Measurements from ENCODE around the gene KCNK2. TPM values are rescaled to one million over a fixed set of nuclear protein-coding genes. Genes with fewer than 3 reads are reported as not detected.

Gene KCNK2
- total RNA-seq, 2 experiments from 2014 or later: not detected

DNA sequence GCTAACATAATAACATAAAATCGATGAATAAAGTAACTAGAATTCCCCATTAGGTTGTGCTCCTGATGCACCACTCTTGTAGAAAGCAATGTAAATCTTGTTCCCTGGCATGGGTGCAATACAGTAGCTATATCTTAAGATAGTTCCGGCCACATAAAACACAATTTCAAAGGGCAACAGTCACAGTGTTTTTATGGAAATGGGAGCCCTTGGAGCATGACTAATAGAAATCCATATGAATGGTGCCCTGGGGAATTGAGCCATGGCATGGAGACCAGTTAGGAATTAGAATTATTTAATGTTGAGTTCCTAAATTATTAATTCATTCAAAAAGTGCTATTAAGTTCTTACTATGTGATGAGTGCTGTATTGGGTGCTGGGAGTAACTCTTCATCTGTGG, 118.7 kb downstream of the KCNK2 start:
- no peaks in the 10 kb centered on the region for H3K4me1 ChIP-seq (ENCODE audit: insufficient read depth, low read length, poor library complexity, severe bottlenecking)
- BruUV-seq (replicated peaks): no TSS peak
- H3K36me3 ChIP-seq (ENCODE audit: insufficient read depth, low read length): no peaks in the 10 kb centered on the region
- no peaks in the 10 kb centered on the region for H3K79me2 ChIP-seq (ENCODE audit: insufficient read depth, low read depth, low read length)
- TF ChIP-seq EZH2phosphoT487 (IDR thresholded peaks at IDR 0.05; ENCODE audit: borderline replicate concordance, low read depth, low read length): no peak
- TF ChIP-seq, protein P1, sequence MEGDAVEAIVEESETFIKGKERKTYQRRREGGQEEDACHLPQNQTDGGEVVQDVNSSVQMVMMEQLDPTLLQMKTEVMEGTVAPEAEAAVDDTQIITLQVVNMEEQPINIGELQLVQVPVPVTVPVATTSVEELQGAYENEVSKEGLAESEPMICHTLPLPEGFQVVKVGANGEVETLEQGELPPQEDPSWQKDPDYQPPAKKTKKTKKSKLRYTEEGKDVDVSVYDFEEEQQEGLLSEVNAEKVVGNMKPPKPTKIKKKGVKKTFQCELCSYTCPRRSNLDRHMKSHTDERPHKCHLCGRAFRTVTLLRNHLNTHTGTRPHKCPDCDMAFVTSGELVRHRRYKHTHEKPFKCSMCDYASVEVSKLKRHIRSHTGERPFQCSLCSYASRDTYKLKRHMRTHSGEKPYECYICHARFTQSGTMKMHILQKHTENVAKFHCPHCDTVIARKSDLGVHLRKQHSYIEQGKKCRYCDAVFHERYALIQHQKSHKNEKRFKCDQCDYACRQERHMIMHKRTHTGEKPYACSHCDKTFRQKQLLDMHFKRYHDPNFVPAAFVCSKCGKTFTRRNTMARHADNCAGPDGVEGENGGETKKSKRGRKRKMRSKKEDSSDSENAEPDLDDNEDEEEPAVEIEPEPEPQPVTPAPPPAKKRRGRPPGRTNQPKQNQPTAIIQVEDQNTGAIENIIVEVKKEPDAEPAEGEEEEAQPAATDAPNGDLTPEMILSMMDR (conservative IDR thresholded peaks at IDR 0.05; ENCODE audit: low read length): no peak
- no peak overlapping the region for H3K4me2 ChIP-seq (ENCODE audit: low read length)
- CTCF ChIA-PET (ENCODE audit: unreplicated experiment): no interaction called here
- H4K20me1 ChIP-seq (ENCODE audit: insufficient read depth, low read length): no peaks in the 10 kb centered on the region
- no peak overlapping the region for H2AFZ ChIP-seq (ENCODE audit: low read length)
- no peaks in the 10 kb centered on the region for H3K9me2 ChIP-seq (ENCODE audit: insufficient read depth, low read length)
- H3K9me3 ChIP-seq (ENCODE audit: low read length): no peaks in the 10 kb centered on the region
- POLR2A ChIA-PET: no interaction called here
- H3K4me3 ChIP-seq (ENCODE audit: low read depth, low read length, poor library complexity, severe bottlenecking): no peak overlapping the region
- H3K27ac ChIP-seq (ENCODE audit: low read depth, low read length, poor library complexity, severe bottlenecking): no peak overlapping the region
- no peak for DNase-seq (ENCODE audit: low spot score)
- intact Hi-C loops (cut with micrococcal nuclease; ENCODE audit: unreplicated experiment): no loop called here

DNA sequence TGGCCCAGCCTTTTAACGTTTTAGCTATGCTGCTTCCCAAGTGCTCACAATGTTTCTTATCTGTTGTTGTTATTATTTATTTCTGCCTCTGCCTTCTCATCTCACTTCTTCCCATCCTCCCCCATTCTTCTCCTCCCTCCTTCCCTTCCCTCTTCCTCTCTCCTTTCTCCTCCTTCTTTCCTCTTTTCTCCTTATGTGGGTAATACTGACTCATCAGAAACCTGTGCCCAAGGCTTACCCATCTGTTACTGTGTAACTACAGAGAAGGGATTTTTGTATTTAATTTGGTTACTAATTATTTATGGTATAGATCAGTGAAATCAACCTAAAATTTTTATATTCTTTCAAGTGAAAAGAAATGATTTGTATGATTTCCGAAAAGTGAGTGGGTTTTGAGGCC, 120.3 kb downstream of the KCNK2 start:
- no peaks in the 10 kb centered on the region for H3K36me3 ChIP-seq (ENCODE audit: insufficient read depth, low read length)
- BruUV-seq (replicated peaks): no TSS peak
- POLR2A ChIA-PET: interaction anchor here (0.6 kb wide), 1 partner anchor 355 kb away, joined by 3 read pairs; no protein-coding TSS in a partner anchor
- no peaks in the 10 kb centered on the region for H3K4me1 ChIP-seq (ENCODE audit: insufficient read depth, low read length, poor library complexity, severe bottlenecking)
- CTCF ChIA-PET (ENCODE audit: unreplicated experiment): no interaction called here
- H3K9me3 ChIP-seq (ENCODE audit: low read length): no peaks in the 10 kb centered on the region
- H3K79me2 ChIP-seq (ENCODE audit: insufficient read depth, low read depth, low read length): no peaks in the 10 kb centered on the region
- no peak overlapping the region for H2AFZ ChIP-seq (ENCODE audit: low read length)
- H3K27ac ChIP-seq (ENCODE audit: low read depth, low read length, poor library complexity, severe bottlenecking): no peak overlapping the region
- intact Hi-C loops (cut with micrococcal nuclease; ENCODE audit: unreplicated experiment): no loop called here
- TF ChIP-seq, protein P1 (conservative IDR thresholded peaks at IDR 0.05; ENCODE audit: low read length): no peak
- no peak for TF ChIP-seq EZH2phosphoT487 (IDR thresholded peaks at IDR 0.05; ENCODE audit: borderline replicate concordance, low read depth, low read length)
- H3K4me2 ChIP-seq (ENCODE audit: low read length): no peak overlapping the region
- no peaks in the 10 kb centered on the region for H3K9me2 ChIP-seq (ENCODE audit: insufficient read depth, low read length)
- no peak overlapping the region for H3K4me3 ChIP-seq (ENCODE audit: low read depth, low read length, poor library complexity, severe bottlenecking)
- no peaks in the 10 kb centered on the region for H4K20me1 ChIP-seq (ENCODE audit: insufficient read depth, low read length)
- DNase-seq (ENCODE audit: low spot score): no peak

DNA sequence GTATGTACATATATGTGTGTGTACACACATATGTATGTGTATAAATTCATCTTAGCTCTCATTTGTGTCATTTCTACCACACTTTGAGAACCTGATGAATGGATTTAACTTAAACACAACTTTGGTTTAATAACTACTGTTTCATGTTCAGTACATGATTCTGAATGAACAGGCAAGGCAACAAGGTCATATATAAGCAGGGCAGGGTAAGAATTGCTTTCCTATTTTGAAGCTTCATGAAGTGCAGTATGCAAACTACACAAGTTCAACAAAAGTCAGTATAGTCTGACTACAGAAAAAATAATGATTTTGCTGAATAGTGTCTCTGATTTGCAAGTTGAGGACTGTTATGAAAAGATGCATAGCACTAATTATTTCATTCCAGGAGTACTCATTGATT, 127.6 kb downstream of the KCNK2 start:
- Histone ChIP-seq H4K20me1 (ENCODE audit: insufficient read depth, low read length) (no peaks in the 10 kb centered on the region), H3K4me2 (ENCODE audit: low read length) (no peak overlapping the region), H3K36me3 (ENCODE audit: insufficient read depth, low read length) (no peaks in the 10 kb centered on the region), H3K9me3 (ENCODE audit: low read length) (no peaks in the 10 kb centered on the region), H3K79me2 (ENCODE audit: insufficient read depth, low read depth, low read length) (no peaks in the 10 kb centered on the region), H3K4me1 (ENCODE audit: insufficient read depth, low read length, poor library complexity, severe bottlenecking) (no peaks in the 10 kb centered on the region), H2AFZ (ENCODE audit: low read length) (no peak overlapping the region), H3K9me2 (ENCODE audit: insufficient read depth, low read length) (no peaks in the 10 kb centered on the region), H3K27ac (ENCODE audit: low read depth, low read length, poor library complexity, severe bottlenecking) (no peak overlapping the region), H3K4me3 (ENCODE audit: low read depth, low read length, poor library complexity, severe bottlenecking) (no peak overlapping the region)
- no peak for TF ChIP-seq EZH2phosphoT487 (IDR thresholded peaks at IDR 0.05; ENCODE audit: borderline replicate concordance, low read depth, low read length)
- TF ChIP-seq, protein P1 (conservative IDR thresholded peaks at IDR 0.05; ENCODE audit: low read length): no peak
- no peak for DNase-seq (ENCODE audit: low spot score)
- ChIA-PET POLR2A (no interaction called here), CTCF (ENCODE audit: unreplicated experiment) (no interaction called here)
- BruUV-seq (replicated peaks): no TSS peak
- intact Hi-C loops (cut with micrococcal nuclease; ENCODE audit: unreplicated experiment): no loop called here

Measured in OCI-LY7 (cell line).